ENCODE results near the gene ZNF677. TPM values are rescaled to one million over a fixed set of nuclear protein-coding genes. Genes with fewer than 3 reads are reported as not detected.
"Not testable (repeated sequence)": the region's sequence is repeated elsewhere in the genome, so short reads cannot be mapped to it uniquely, and the experiment has no call there.

Gene ZNF677
- total RNA-seq = 17.2 and 17.8 TPM in 2 replicates

DNA sequence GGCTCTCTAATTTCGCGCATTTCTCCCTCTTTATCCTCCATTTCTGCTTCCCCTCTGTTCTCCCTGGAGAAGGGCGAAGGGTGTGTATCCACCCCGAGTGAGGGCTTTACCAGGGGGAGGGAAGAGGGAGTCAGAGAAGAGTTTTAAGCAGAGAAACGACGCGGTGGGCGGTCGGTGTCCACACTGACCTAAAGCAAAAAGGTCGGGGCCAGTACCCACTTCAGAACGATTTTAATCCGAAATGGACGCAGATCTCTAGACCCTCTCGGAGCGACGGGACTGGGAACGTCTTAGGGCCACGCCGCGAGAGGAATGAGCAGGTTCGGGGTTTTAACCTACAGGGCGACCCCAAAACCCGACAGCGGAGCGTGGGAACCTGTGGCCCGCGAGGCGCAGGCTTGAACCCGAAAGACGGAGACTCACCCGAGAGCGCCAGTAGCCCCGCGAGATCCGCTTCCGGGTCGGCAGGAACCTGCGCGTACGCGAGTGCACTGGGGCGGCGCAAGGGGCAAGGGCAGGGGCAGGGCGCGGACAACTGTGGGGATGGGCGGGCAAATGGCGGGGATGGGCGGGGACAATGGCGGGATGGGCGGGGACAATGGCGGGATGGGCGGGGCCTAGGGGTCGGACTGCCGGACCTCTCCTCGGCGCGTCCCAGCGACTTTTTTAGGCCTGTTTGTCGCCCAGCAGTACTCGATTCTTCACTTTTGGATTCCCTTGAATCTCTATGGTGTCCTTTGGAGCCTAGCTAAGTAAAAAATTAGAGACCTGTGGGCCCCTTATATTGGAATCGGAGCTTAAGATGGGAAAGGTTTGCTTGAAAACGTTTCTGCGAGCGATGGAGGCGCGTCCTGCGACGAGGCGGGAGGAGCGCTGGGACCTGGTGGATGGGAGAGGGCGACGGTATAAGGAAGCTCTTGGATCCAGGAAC, at the start of gene ZNF677:
Gene ZNF677 (minus strand): TSS at position 463 of the 931 bp plus-strand sequence. CDS start 3,323 bp downstream, outside the sequence.
- DNase-seq (ENCODE audit: low read depth, low spot score) = peak; percentile 62

DNA sequence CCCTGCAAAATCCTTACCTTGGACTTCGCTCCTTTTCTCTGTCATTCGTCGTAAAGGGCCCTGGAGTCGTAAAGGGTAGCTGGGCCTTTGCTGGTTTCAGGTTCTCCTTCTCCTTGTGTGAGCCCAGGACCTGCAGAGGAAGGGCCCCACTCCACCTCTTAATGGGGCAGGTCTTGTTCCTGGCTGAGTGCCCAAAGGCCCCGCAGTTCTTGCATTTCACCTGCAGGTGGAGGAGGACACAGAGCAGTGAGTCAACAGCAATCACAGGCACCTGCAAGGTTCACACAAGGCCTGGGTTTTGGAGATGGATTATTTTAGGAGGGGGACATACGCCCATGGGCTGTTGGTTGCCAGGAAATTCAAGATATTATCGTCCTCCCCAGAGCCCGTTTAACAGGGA, 46.7 kb upstream of the ZNF677 start:
- not testable (repeated sequence) for DNase-seq (ENCODE audit: low read depth, low spot score)

DNA sequence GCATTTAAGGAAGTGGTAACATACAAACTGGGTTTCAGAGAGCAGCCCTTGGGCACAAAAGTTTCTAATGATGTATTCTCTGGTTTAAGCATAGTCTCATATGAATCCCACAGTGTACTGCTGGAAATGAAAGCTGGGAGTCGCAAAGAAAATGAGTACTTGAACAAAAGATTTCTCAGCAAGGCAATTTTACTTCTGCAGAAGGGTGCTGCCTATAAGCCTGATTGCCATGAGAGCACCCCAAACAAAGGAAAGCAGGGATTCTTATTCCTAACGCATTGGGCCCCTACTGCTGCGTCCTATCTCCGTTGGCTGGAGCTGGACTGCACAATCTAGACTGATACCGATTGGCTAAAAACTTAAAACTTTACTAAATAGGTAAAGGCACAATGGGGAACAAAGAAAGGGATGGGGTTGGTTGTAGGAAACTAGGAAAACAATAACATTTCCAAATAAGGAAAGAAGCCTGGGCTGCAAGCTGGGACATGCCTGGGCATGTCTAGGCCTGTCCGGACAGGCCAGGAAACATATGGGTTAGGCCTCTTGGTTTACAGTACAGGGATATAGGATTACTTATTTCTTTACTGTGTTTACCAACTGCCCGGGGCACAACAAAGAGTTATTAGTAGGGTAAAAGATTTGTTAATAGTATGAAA, 40.2 kb upstream of the ZNF677 start:
- no peak for DNase-seq (ENCODE audit: low read depth, low spot score)

DNA sequence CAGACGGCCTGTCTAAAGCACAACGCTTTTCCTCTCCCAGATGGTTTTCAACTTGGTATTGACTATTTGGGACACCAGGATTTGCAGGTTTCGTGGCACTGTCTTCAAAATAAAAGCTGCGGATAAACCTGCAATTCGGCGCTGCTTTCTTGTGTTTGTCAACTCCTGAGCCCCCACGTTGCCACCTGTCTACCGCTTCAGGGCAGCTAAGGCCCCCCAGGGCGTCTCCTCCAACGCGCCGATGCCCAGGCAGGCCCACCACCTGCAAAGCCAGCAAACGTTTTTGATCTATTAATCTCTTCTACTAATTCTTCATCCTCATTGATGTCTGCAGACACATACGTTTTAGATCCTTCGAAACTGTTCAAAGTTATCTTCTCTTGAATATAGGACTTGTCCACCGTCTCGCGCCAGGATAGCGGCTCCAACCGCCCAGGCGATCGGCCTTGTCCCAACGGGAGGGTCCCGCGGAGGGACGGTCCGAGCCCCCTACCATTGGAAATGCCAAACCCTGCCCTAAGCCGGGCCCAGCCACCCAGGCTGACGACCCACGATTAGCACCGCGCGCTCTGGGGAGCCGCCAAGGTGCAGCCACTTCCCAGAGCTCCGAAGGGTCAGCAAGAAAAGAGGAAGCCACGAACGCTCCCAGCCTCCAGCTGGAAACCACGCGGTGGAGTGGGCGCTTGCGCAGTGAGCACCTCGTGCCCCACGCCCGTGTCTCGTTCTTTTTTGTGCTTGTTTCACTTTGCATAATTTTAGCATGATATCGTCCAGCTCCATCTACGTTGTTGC, 36.3 kb upstream of the ZNF677 start:
- DNase-seq (ENCODE audit: low read depth, low spot score) = no peak

DNA sequence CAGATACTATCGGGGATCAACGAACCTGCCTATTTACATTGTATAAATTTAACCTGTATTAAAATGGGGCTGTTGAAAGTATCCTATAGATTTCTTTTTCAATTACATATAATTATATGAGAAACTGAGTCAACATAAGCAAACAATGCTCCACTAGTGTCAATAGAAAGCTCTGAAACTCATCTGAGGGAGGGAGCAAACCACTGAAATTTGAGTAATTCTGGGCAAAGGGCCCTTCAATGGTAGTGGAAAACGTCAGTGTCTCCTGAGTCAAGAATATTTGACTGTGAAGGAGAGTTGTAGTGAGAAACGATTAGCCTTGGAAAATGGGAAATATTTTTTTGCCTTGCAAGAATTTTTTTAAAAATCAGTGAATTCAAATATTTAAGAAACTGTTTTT, 30.4 kb upstream of the ZNF677 start:
- no peak for DNase-seq (ENCODE audit: low read depth, low spot score)

DNA sequence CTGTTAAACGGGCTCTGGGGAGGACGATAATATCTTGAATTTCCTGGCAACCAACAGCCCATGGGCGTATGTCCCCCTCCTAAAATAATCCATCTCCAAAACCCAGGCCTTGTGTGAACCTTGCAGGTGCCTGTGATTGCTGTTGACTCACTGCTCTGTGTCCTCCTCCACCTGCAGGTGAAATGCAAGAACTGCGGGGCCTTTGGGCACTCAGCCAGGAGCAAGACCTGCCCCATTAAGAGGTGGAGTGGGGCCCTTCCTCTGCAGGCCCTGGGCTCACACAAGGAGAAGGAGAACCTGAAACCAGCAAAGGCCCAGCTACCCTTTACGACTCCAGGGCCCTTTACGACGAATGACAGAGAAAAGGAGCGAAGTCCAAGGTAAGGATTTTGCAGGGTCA, 27.3 kb upstream of the ZNF677 start:
- DNase-seq (ENCODE audit: low read depth, low spot score) = not testable (repeated sequence)

DNA sequence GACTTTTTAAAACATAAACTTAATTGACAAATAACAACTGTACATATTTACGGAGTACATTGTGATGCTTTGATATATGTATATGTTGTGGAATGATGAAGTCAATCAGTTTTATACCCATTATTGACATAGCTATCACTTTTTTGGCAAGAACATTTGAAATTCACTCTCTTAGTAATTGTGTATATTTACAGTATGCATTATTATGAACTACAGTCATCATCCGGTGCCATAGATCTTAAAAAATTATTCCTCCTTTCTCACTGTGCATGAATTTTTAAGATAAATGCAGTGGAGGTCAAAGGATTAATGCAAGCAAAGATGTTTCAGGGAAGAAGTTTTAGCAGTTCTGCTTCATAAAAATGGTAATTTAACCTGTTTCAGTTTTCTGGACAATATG, 20.8 kb upstream of the ZNF677 start:
- no peak for DNase-seq (ENCODE audit: low read depth, low spot score)

DNA sequence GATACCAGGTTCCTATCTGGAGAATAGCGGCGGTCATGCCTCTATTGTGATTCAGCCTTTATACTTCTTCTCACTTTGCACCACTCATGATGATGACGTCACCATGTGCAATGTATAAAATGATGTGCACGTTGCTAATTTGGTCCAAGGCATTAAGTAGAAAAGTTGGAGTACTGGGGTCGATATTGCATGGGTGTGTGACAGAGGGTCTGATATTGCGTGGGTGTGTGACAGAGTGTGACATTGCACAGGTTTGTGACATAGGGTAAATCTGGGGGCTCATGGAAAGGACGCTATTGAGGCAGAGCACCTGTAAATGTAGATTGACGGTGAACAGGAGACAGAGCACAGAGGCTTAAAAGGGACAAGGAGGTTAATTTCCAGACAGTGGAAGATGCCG, 17.4 kb upstream of the ZNF677 start:
- DNase-seq (ENCODE audit: low read depth, low spot score) = no peak

DNA sequence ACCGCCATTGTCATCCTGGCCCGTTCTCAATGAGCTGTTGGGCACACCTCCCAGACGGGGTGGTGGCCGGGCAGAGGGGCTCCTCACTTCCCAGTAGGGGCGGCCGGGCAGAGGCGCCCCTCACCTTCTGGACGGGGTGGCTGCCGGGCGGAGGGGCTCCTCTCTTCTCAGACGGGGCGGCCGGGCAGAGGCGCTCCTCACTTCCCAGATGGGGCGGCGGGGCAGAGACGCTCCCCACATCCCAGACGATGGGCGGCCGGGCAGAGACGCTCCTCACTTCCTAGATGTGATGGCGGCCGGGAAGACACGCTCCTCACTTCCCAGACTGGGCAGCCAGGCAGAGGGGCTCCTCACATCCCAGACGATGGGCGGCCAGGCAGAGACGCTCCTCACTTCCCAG, 15.2 kb upstream of the ZNF677 start:
- not testable (repeated sequence) for DNase-seq (ENCODE audit: low read depth, low spot score)

DNA sequence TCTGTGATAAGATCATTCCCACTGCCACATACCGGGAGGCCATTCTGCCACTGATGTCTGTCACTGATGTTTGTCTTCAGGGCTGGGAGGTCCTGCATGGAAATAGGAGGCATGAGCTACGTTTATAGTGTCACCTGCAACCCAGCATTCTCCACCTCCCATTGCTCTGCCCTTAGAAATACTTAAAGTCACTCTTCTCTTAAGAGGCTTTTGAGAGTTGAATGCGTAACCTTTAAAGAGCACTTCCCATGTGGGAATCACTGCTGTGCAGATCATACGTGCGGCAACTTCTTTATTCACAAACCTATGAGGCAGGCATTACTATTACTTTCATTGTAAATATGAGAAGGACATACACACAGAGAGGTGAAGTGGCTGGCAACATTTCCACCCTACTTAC, 12.9 kb upstream of the ZNF677 start, which contains the start of gene VN1R4:
Gene VN1R4 (minus strand): TSS at position 101 of the 400 bp plus-strand sequence. CDS start 58 bp downstream, at position 43.
- DNase-seq (ENCODE audit: low read depth, low spot score) = not testable (repeated sequence)

DNA sequence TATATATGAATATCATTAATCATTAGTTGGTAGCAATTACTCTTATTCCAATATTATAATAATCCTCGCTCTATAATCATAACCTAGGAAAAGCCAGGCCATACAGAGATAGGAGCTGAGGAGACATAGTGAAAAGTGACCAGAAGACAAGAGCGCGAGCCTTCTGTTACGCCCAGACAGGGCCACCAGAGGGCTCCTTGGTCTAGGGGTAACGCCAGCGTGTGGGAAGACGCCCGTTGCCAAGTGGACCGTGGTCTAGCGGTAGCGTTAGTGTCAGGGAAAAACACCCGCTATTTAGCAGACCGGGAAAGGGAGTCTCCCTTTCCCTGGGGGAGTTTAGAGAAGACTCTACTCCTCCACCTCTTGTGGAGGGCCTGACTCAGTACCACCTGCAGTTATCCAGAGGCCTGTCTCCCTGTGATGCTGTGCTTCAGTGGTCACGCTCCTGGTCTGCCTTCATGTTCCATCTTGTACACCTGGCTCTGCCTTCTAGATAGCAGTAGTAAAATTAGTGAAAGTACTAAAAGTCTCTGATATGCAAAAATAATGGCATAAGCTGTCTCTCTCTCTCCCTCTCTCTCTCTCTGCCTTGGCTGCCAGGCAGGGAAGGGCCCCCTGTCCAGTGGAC, 3.2 kb upstream of the ZNF677 start, which contains the start of gene VN1R2:
Gene VN1R2 (plus strand): TSS at position 578 of the 628 bp plus-strand sequence. CDS start 84 bp downstream, outside the sequence.
- DNase-seq (ENCODE audit: low read depth, low spot score) = not testable (repeated sequence)

DNA sequence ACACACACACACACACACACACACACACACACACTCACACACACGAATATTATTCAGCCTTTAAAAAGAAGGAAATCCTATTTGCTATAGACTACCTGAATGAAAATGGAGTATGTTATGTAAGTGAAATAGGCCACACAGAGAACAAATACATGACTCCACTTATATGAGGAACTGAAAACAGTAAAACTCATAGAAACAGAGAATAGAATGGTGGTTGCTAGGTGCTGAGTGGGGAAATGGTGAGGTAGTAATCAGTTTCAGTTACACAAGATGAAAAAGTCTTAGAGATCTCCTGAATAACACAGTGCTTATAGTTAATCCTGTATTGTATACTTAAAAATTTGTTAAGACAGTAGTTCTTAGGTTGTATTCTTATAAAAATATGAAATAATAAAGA, 8.2 kb downstream of the ZNF677 start:
- no peak for DNase-seq (ENCODE audit: low read depth, low spot score)

DNA sequence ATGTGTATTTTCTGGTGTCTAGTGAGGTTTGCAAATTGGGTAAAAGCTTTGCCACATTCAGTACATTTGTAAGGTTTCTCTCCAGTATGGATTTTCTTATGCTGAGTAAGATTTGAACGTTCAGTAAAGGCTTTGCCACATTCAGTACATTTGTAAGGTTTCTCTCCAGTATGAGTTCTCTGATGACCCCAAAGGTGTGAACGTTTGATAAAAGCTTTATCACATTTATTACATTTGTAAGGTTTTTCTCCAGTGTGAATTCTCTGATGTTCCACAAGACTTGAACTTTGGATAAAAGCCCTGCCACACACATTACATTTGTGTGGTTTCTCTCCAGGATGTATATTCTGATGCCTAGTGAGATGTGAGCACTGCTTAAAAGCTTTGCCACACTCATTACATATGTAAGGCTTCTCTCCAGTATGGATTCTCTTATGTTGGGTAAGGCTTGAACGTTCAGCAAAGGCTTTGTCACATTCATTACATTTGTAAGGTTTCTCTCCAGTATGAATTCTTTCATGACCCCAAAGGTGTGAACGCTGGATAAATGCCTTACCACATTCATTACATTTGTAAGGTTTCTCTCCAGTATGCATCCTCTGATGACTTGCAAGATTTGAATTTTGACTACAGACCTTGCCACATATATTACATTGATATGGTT, 17.4 kb downstream of the ZNF677 start:
- no peak for DNase-seq (ENCODE audit: low read depth, low spot score)

DNA sequence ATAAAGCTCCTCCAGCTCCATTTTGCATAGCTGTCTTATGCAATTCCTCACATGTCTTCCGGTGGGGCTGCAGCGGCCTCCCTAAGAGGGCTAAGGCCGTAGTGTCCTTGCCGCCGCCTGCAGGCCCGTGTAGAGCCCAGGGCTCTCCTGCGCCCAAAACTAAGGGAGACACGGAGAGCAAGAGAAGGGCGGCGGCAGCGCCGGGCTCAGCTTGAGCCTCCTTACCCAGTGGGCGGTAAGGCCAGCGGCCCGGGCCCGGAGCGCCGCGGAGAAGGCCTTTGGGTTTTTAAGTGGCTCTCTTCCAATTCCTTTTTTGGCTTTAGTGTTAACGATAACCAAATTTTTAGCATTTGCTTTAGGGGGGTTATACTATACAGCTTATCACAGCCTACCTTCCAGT, 30.1 kb downstream of the ZNF677 start:
- no peak for DNase-seq (ENCODE audit: low read depth, low spot score)

DNA sequence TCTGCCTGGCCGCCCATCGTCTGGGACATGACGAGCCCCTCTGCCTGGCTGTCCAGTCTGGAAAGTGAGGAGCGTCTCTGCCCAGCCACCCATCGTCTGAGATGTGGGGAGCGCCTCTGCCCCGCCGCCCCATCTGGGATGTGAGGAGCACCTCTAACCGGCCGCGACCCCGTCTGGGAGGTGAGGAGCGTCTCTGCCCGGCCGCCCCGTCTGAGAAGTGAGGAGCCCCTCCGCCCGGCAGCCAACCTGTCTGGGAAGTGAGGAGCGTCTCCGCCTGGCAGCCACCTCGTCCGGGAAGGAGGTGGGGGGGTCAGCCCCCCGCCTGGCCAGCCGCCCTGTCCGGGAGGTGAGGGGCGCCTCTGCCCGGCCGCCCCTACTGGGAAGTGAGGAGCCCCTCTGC, 32.0 kb downstream of the ZNF677 start:
- not testable (repeated sequence) for DNase-seq (ENCODE audit: low read depth, low spot score)

DNA sequence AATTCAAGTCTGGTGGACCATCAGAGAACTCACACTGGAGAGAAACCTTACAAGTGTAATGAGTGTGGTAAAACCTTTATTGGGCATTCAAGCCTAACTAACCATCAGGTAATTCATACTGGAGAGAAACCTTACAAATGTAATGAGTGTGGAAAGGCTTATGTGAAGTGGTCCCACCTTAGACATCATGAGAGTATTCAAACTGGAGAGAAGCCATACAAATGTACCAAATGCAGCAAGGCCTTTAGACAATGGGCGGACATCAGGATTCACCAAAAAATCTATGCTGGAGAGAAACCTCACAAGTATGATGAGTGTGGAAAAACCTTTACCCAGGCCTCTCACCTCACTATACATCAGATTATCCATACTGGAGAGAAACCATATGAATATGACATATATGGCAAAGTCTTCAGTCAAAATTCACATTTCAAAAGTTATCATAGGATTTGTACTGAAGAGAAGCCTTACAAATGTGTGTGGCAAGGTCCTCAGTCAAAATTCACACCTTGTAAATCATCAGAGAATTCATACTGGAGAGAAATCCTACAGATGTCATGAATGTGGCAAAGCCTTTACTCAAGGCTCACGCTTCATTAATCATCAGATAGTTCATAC, 41.9 kb downstream of the ZNF677 start:
- no peak for DNase-seq (ENCODE audit: low read depth, low spot score)

DNA sequence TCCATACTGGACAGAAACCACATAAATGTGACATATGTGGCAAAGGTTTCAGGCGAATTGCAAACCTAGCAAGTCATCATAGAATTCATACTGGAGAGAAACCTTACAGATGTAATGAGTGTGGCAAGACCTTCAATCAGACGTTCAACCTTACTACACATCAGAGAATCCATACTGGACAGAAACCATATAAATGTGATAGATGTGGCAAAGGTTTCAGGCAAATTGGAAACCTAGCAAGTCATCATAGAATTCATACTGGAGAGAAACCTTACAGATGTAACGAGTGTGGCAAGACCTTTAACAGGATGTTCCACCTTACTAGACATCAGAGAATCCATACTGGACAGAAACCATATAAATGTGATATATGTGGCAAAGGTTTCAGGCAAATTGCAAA, 43.1 kb downstream of the ZNF677 start:
- not testable (repeated sequence) for DNase-seq (ENCODE audit: low read depth, low spot score)

DNA sequence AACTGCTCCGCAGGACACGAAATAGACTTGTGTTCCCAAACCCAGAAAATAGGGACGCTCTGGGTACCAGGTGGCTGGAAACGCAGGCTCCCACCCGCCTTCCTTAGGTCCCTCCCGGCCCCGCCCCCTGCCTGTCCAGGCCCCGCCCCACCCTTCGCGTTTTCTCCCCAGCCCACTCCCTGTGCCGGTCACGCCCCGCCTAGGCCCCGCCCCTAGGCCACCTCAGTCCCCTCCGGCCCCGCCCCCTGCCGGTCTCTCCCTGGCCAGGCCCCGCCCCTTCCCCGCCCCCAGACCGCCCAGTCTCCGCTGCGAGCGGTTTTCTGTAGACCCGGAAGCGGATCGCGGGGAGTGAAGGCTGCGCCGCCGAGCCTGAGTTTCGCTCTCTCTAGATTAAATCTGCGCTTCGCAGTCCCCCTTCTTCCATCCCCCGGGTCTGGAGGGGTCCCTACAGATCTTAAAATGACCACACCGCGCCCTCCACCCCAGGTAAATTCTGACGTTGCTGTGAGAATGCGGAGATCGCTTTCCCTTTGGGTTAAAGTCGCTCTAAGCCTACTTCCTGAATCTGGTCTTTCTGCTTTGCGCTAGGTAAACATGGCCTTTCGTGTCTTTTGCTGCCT, 57.8 kb downstream of the ZNF677 start:
- peak; percentile 63 for DNase-seq (ENCODE audit: low read depth, low spot score)

DNA sequence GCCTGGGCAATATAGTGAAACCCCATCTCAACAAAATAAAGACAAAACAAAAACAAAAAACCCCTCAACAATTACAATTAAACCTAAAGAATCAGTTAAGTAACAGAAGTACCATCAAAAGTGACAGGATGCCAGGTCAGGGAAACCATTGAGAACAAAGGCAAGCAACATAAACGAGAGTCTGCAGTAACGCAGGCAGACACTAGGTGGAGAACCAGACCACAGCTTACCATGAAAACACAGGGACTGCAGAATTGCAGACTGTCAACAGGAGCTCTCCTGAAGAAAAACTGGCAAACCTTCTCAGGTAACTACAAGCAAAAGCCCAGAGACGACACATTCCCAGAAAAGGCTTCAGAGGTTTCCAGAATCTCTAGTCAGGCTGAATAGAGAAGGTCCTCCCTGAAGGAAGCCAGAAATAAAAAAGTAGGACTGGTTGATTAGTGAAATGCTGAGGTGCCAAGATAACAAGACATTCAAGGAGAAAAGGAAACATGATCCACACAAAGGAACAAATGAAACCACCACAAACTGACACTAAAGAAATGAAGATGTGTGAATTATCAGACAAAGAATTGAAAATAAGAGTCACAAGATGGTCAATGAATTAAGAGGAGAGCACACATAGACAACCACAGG, 59.3 kb downstream of the ZNF677 start:
- DNase-seq (ENCODE audit: low read depth, low spot score) = peak; percentile 63
